T-helper 2 cell (primary cell): ENCODE data around the gene MAGED4B.
"Not testable (repeated sequence)": the region's sequence is repeated elsewhere in the genome, so short reads cannot be mapped to it uniquely, and the experiment has no call there.

Experiments
- DNase-seq, 5 experiments: peaks; one replicate each; pipeline versions ENCODE4 v3.0.0 to v3.0.0-alpha.2; 2012 to 2022
- total RNA-seq, 2 donors: gene quantifications; one replicate each; lab custom pipeline; 2026; lab: John Stamatoyannopoulos, UW

Gene MAGED4B
- 0 reads per million in 2 donors for total RNA-seq

DNA sequence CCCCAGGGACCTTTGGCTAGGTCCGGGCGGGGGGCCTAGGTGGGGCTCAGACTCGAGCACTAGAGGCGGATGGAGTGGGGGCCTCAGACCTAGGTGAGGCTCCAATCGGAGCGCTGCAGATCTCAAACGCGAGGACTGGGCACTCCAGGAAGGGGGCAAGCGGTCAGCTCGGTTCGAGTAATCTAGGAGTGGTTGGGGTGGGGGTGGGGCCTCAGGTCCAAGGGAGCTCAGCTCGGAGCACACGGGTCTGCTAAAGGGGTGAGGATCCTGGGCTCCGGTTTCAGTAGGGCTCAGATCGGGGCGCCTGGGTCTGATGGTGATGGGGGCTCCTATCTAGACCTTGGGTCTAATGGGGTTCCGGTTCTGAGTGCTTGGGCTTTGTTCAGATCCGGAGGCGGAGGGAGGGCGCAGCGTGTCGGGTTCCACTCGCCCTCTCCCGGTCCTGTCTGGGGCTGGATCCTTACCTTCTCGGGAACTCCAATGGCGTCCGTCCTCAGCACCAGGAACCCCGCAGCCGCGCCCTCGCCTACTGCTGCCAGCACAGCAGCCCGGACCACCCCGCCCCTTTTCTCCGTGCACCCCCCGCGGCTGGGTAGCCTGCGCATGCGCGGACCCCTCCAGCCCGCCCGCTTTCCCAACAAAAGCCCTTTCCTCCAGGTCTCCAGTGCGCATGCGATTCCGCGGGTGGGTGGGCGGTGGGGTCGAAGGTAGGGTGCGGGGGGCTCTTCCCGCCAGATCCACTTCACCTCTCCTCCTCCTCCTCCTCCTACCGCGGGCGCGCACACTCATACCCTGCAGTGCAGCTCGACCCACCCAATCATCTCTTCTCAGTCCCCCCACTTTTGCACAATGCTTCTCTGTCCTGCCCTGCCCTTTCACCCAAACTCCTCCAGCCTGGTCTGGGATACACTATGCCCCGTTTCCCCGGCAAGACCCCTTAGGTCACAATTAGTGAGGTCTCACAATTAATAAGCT is at the start of gene MAGED4B:
Gene MAGED4B, minus strand, starts transcription at position 518 of the 975 bp plus-strand sequence. CDS start 1,011 bp downstream, outside the sequence.
- DNase-seq: not testable (repeated sequence)

GRCh38 chrX:52118262-52118661 is 49.3 kb upstream of the MAGED4B start:
- no peak for DNase-seq

DNA sequence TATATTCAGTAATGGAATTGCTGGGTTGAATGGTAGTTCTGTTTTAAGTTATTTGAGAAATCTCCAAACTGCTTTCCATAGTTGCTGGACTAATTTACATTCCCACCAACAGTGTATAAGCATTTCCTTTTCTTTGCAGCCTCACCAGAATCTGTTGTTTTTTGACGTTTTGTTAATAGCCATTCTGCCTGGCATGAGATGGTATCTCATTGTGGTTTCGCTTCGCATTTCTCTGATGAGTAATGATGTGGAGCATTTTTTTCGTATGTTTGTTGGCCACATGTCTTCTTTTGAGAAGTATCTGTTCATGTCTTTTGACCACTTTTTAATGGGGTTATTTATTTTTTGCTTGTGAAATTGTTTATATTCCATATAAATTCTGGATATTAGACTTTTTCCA is 13.6 kb upstream of the MAGED4B start:
- peak in 1 of 5 experiments; percentile 51 for DNase-seq

DNA sequence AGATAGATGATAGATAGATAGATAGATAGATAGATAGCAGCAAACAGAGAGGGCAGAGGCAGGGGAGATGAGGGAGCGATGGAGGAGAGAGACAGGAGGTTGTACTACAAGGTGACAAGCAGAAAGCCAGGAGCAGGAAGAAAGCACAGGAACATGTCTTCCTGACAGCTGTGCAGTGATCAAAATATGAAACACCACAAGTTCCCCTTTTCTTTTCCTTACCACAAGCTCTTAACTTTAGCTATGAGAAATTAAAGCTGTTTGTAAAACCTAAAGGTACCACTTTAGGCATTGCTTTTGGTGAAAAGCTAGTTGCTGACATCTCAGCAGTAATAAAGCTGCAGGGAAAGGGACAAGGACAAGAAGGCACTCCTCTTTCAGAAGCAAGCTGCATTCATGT is 9.1 kb upstream of the MAGED4B start:
- DNase-seq: no peak

GRCh38 chrX:52042288-52042687 is 26.7 kb downstream of the MAGED4B start:
- DNase-seq: not testable (repeated sequence)

DNA sequence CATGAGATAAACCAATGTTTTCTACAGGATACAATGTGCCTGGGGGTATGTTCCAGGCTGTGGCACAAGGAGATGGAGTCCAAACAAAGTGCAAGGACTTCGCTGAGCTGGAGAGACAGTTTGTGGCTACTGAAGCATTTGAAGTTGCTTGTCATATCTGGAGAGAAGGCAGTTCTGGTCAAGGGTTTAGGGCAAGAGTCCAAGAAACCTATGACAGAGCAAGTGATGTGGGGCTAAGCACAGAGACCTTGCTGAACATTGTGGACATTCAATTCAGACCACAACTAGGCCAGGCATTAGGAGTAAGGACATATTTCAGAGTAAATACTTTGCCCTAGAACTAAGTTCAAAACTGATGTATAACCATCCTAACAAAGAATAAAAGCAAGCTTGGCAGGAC is 34.8 kb downstream of the MAGED4B start:
- DNase-seq: no peak

DNA sequence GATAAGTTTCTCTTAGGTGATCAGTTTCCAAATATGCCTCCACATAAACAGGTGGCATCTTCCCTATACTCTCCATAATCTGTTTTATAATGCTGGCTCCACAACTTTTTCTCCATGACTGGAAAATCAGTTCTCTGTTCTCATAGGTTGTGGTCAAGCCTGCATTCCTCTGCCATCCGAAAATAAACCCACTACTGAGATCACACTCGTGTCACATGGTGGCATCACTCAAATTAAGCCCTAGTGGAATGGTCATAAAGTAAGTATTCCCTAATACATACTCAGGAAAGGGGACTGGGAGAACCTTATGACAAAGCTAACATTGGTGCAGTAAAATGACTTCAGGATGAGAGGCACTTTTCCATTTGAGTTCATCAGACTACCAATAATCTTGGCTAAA is 37.6 kb downstream of the MAGED4B start:
- no peak for DNase-seq

GRCh38 chrX:52015794-52016193 is 53.2 kb downstream of the MAGED4B start:
- DNase-seq: no peak
